HG03558 (cell line): Measurements from ENCODE around the gene ACTL7B.

Experiments
- ATAC-seq: cut with Tn5 transposase; IDR thresholded peaks from one replicate; pipeline ENCODE4 v1.9.1; 2021; ENCODE audit warnings: moderate number of reproducible peaks; ENCODE audit not compliant: unreplicated experiment; ENCODE audit errors: extremely low read depth

Gene ACTL7B

GRCh38 chr9:108874058-108874788 lies 18.4 kb upstream of the ACTL7B start:
- ATAC-seq = no peak

- no peak for ATAC-seq
These were observed 13.4 kb upstream of the ACTL7B start for GRCh38 chr9:108869092-108869725.

- ATAC-seq = no peak
These were observed 12.0 kb upstream of the ACTL7B start for GRCh38 chr9:108867829-108868228.

GRCh38 chr9:108867116-108867515 lies 11.3 kb upstream of the ACTL7B start:
- no peak for ATAC-seq

GRCh38 chr9:108866001-108866420 lies 10.2 kb upstream of the ACTL7B start:
- ATAC-seq = no peak

- ATAC-seq = no peak
These were observed 9.3 kb upstream of the ACTL7B start for GRCh38 chr9:108865037-108865436.

- ATAC-seq = no peak
These were observed 8.7 kb upstream of the ACTL7B start for GRCh38 chr9:108864446-108864845.

GRCh38 chr9:108863891-108864290 lies 8.1 kb upstream of the ACTL7B start:
- ATAC-seq = no peak

- no peak for ATAC-seq
These were observed 6.2 kb upstream of the ACTL7B start, which contains the start of gene ACTL7A for GRCh38 chr9:108861997-108862396. Gene ACTL7A (plus strand): TSS chr9:108862266. CDS start chr9:108862323, 57 bp downstream.

GRCh38 chr9:108861464-108861863 lies 5.7 kb upstream of the ACTL7B start:
- ATAC-seq = no peak

- no peak for ATAC-seq
These were observed 5.0 kb upstream of the ACTL7B start for GRCh38 chr9:108860764-108861163.

GRCh38 chr9:108860354-108860753 lies 4.6 kb upstream of the ACTL7B start:
- ATAC-seq = no peak

GRCh38 chr9:108859459-108860114 lies 3.8 kb upstream of the ACTL7B start:
- ATAC-seq = peak; percentile 57

- no peak for ATAC-seq
These were observed 1.8 kb upstream of the ACTL7B start for GRCh38 chr9:108857572-108857971.

- ATAC-seq = no peak
These were observed 278 bp downstream of the ACTL7B start for GRCh38 chr9:108855529-108855886.

- no peak for ATAC-seq
These were observed 901 bp downstream of the ACTL7B start for GRCh38 chr9:108854641-108855528.

GRCh38 chr9:108854094-108854493 lies 1.7 kb downstream of the ACTL7B start:
- no peak for ATAC-seq

- no peak for ATAC-seq
These were observed 3.7 kb downstream of the ACTL7B start for GRCh38 chr9:108852079-108852478.

- no peak for ATAC-seq
These were observed 4.6 kb downstream of the ACTL7B start for GRCh38 chr9:108851138-108851537.

- no peak for ATAC-seq
These were observed 5.4 kb downstream of the ACTL7B start for GRCh38 chr9:108850293-108850897.
